ENCODE measurements around the gene PSPC1.
"Not testable (repeated sequence)": the region's sequence is repeated elsewhere in the genome, so short reads cannot be mapped to it uniquely, and the experiment has no call there.

Gene PSPC1, protein sequence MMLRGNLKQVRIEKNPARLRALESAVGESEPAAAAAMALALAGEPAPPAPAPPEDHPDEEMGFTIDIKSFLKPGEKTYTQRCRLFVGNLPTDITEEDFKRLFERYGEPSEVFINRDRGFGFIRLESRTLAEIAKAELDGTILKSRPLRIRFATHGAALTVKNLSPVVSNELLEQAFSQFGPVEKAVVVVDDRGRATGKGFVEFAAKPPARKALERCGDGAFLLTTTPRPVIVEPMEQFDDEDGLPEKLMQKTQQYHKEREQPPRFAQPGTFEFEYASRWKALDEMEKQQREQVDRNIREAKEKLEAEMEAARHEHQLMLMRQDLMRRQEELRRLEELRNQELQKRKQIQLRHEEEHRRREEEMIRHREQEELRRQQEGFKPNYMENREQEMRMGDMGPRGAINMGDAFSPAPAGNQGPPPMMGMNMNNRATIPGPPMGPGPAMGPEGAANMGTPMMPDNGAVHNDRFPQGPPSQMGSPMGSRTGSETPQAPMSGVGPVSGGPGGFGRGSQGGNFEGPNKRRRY

DNA sequence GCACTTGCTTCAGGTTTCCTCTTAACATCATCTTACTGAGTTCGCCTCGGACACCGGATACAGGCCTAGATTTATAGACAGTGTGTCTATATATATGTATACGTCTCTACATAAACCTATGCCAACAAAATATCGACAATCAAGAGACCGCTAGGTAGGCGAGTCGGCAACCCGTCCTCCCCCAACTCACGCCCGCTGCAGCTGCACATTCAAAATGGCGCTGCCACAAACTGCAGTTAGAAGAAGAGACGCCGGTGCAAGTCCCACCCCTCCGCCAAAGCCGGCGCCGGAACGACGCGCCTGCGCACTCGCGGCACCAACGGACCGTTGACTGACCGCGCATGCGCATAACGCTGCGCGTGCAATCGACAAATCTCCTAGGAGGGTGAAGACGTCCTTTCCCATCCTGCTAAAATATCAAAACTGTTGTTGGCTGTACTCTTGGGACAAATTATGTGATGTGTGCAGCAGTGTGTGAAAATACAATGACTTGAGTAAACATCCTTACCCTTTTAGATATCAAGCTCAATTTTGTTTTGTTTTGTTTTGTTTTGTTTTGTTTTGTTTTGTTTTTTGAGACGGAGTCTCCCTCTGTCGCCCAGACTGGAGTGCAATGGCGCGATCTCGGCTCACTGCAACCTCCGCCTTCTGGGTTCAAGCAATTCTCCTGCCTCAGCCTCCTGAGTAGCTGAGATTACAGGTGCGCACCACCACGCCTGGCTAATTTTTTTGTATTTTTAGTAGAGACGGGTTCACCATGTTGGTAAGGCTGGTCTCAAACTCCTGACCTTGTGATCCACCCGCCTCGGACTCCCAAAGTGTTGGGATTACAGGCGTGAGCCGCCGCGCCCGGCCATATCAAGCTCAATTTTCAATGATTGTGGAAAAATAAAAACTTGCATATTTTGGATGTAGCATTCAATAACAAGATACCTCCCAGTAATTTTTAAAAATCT, at the start of gene PSPC1:
Gene PSPC1, minus strand, starts transcription at position 219 of the 956 bp plus-strand sequence. Its CDS starts 188 bp downstream, at position 31.
- H3K4me3 ChIP-seq (replicated peaks; ENCODE audit: low read depth, low read length): peak within 1 kb of the TSS; percentile 96
- H3K36me3 ChIP-seq (ENCODE audit: control insufficient read depth, insufficient read depth, low read length); H3K27me3 ChIP-seq (replicated peaks; ENCODE audit: control insufficient read depth, insufficient read depth, low read length): not testable (repeated sequence)
- DNase-seq (ENCODE audit: extremely low read depth, insufficient read length): peak; percentile 97

DNA sequence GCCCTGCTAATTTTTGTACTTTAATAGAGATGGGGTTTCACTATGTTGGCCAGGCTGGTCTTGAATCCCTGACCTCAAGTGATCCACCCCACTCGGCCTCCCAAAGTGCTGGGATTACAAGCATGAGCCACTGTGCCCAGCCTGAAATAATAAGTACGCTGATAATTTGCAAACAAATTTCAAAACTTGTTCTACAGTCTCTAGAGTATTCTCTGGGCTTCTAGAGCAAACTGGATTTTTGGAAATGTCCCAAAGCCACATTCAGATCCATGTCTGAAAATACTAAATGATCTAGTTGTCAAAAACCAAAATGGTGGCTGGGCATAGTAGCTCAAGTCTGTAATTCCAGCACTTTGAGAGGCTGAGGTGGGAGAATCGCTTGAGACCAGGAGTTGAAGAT, 39.9 kb upstream of the PSPC1 start:
- no peak overlapping the region for H3K4me3 ChIP-seq (replicated peaks; ENCODE audit: low read depth, low read length)
- no peaks in the 10 kb centered on the region for H3K27me3 ChIP-seq (replicated peaks; ENCODE audit: control insufficient read depth, insufficient read depth, low read length)
- no peak for DNase-seq (ENCODE audit: extremely low read depth, insufficient read length)
- TF ChIP-seq, protein P1, sequence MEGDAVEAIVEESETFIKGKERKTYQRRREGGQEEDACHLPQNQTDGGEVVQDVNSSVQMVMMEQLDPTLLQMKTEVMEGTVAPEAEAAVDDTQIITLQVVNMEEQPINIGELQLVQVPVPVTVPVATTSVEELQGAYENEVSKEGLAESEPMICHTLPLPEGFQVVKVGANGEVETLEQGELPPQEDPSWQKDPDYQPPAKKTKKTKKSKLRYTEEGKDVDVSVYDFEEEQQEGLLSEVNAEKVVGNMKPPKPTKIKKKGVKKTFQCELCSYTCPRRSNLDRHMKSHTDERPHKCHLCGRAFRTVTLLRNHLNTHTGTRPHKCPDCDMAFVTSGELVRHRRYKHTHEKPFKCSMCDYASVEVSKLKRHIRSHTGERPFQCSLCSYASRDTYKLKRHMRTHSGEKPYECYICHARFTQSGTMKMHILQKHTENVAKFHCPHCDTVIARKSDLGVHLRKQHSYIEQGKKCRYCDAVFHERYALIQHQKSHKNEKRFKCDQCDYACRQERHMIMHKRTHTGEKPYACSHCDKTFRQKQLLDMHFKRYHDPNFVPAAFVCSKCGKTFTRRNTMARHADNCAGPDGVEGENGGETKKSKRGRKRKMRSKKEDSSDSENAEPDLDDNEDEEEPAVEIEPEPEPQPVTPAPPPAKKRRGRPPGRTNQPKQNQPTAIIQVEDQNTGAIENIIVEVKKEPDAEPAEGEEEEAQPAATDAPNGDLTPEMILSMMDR (IDR thresholded peaks at IDR 0.05; ENCODE audit: insufficient read depth, low read length, poor library complexity, severe bottlenecking): no peak
- peaks cover 8% of the 10 kb centered on the region for H3K36me3 ChIP-seq (ENCODE audit: control insufficient read depth, insufficient read depth, low read length)

DNA sequence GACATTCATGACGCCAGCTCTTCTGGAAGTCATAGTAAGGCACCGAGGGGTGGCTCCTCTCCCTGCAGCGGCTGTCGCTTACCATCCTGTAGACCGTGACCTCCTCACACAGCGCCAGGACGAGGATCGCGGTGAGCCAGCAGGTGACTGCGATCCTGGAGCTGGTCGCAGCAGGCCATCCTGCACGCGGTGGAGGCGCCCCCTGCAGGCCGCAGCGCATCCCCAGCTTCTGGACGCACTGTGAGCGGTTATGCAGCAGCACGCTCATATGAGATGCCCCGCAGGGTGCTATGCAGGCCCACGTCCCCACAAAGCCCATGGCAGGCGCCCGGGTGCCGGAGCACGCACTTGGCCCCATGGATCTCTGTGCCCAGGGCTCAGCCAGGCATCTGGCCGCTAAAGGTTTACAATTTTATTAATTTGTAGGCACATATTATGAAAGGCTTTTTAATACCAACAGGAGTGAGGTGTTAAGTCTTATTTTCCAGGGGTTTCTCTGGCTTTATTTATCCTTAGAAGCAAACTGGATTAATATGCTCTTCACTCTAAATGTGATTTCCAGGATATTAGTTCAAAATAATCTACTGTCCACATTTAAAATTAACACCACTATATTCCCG, 35.6 kb upstream of the PSPC1 start:
- Histone ChIP-seq H3K4me3 (replicated peaks; ENCODE audit: low read depth, low read length) (no peak overlapping the region), H3K27me3 (replicated peaks; ENCODE audit: control insufficient read depth, insufficient read depth, low read length) (no peaks in the 10 kb centered on the region), H3K36me3 (ENCODE audit: control insufficient read depth, insufficient read depth, low read length) (peaks cover 10% of the 10 kb centered on the region)
- peak; percentile 26 for DNase-seq (ENCODE audit: extremely low read depth, insufficient read length)
- TF ChIP-seq, protein P1 (IDR thresholded peaks at IDR 0.05; ENCODE audit: insufficient read depth, low read length, poor library complexity, severe bottlenecking): peak; percentile 56

DNA sequence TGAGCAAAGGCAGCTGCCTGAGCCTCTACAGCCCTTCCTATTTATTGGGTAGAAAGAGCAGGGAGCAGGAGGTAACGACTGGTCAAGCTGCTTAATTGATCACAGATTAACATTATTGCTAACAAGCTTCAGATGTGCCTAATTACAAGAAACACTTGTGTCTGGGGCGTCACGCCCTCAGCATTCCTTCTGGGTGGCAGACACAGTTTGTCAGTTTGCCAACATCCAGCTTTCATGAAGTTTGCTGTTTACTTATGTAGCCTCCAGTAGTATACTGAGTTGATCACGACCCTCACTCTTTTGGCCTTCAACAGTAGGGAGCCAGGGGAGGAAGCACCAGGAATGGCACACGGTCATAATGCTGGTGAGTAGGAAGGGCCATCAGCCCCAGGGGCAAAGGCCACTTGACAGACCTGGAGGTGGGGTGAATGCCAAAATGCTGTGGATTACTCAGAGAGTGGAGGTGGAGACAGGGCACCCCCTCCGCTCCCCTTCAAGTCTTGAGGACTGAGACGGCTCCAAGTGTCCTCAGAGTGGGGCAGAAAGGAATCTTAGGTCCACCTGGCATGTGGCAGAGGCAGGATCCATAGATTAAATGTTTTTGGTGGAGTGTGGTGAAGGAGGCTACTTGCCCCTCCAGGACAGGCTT, 34.9 kb upstream of the PSPC1 start:
- no peak overlapping the region for H3K4me3 ChIP-seq (replicated peaks; ENCODE audit: low read depth, low read length)
- peaks cover 10% of the 10 kb centered on the region for H3K36me3 ChIP-seq (ENCODE audit: control insufficient read depth, insufficient read depth, low read length)
- TF ChIP-seq, protein P1 (IDR thresholded peaks at IDR 0.05; ENCODE audit: insufficient read depth, low read length, poor library complexity, severe bottlenecking): no peak
- no peak for DNase-seq (ENCODE audit: extremely low read depth, insufficient read length)
- no peaks in the 10 kb centered on the region for H3K27me3 ChIP-seq (replicated peaks; ENCODE audit: control insufficient read depth, insufficient read depth, low read length)

DNA sequence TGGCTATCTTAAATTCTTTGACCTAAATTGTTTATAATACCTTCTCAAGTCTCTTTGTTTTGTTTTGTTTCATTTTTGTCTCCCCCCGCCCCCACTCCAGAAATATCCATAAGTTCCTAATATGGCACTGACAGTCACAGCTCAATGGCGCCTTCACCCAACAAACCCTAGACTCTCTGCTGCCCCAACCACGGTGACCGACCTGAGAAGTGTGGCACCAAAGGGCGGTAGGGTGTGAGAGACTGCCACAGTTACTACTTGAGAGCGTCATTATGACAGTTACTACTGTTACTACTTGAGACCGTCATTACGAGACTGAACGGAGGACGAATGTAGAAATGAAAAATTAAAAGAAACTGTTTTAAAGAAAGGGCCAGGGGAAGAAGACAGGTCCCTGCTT, 34.4 kb upstream of the PSPC1 start:
- Histone ChIP-seq H3K36me3 (ENCODE audit: control insufficient read depth, insufficient read depth, low read length) (peaks cover 10% of the 10 kb centered on the region), H3K4me3 (replicated peaks; ENCODE audit: low read depth, low read length) (no peak overlapping the region), H3K27me3 (replicated peaks; ENCODE audit: control insufficient read depth, insufficient read depth, low read length) (no peaks in the 10 kb centered on the region)
- no peak for DNase-seq (ENCODE audit: extremely low read depth, insufficient read length)
- TF ChIP-seq, protein P1 (IDR thresholded peaks at IDR 0.05; ENCODE audit: insufficient read depth, low read length, poor library complexity, severe bottlenecking): no peak

DNA sequence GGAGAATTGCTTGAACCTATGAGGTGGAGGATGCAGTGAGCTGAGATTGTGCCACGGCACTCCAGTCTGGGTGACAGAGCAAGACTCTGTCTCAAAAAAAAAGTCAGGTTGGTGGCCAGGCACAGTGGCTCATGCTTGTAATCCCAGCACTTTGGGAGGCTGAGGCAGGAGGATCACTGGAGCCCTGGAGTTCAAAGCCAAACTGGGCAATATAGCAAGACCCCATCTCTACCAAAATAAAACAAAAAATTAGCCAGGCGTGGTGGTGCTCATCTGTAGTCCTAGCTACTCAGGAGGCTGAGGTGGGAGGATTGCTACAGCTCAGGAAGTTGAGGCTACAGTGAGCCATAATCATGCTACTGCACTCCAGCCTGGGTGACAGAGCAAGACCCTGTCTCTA, 33.1 kb upstream of the PSPC1 start:
- H3K27me3 ChIP-seq (replicated peaks; ENCODE audit: control insufficient read depth, insufficient read depth, low read length); DNase-seq (ENCODE audit: extremely low read depth, insufficient read length); H3K36me3 ChIP-seq (ENCODE audit: control insufficient read depth, insufficient read depth, low read length); H3K4me3 ChIP-seq (replicated peaks; ENCODE audit: low read depth, low read length): not testable (repeated sequence)

Data from GM06990 (cell line).